A673 (cell line): ENCODE results near the gene EXOC3. TPM values are rescaled to one million over a fixed set of nuclear protein-coding genes. Genes with fewer than 3 reads are reported as not detected.

Source experiments
- BruUV-seq: library from RNA; stranded (reverse); fragments of 400-500 nt; replicated peaks from 2 replicates; lab custom pipeline; 2021; lab: Mats Ljungman, UMichigan
- CTCF ChIA-PET: fragments of 300-600 bp; sonication (Branson Sonifier 250); formaldehyde crosslinking; loops from one replicate; lab custom pipeline; 2022; ENCODE audit warnings: antibody characterized with exemption; lab: Charles Lee
- POLR2A ChIA-PET: fragments of 300-600 bp; sonication (Branson Sonifier 250); formaldehyde crosslinking; loops from one replicate; lab custom pipeline; 2022; ENCODE audit warnings: antibody characterized with exemption; ENCODE audit not compliant: low non-redundant PET; lab: Charles Lee
- DNase-seq: peaks from one replicate; pipeline ENCODE4 v3.0.0-alpha.2; 2015; ENCODE audit warnings: low spot score
- H3K27ac ChIP-seq: fragments of 200-600 bp; sonication (generic); 2 replicates; pipeline ENCODE4 v1.5.1; 2016; ENCODE audit warnings: mixed run types, low read depth, mild to moderate bottlenecking, mixed read lengths, antibody characterized with exemption, low read length; ENCODE audit not compliant: poor library complexity, severe bottlenecking
- H3K27me3 ChIP-seq: fragments of 200-600 bp; sonication (generic); replicated peaks from 2 replicates; pipeline ENCODE4 v1.6.1; 2017; ENCODE audit warnings: mixed run types, low read depth, mild to moderate bottlenecking, mixed read lengths, antibody characterized with exemption, low read length; ENCODE audit not compliant: insufficient read depth, poor library complexity
- H3K36me3 ChIP-seq: fragments of 200-600 bp; sonication (generic); 2 replicates; pipeline ENCODE4 v1.6.1; 2016; ENCODE audit warnings: mixed run types, mild to moderate bottlenecking, mixed read lengths, antibody characterized with exemption, low read length; ENCODE audit not compliant: insufficient read depth, poor library complexity, severe bottlenecking
- H3K4me1 ChIP-seq: fragments of 200-600 bp; sonication (generic); 2 replicates; pipeline ENCODE4 v1.6.1; 2017; ENCODE audit warnings: mixed run types, mild to moderate bottlenecking, mixed read lengths, antibody characterized with exemption, low read length; ENCODE audit not compliant: insufficient read depth, poor library complexity, severe bottlenecking
- H3K4me3 ChIP-seq: fragments of 200-600 bp; sonication (generic); 2 replicates; pipeline ENCODE4 v1.5.1; 2016; ENCODE audit warnings: low read depth, mixed run types, mild to moderate bottlenecking, mixed read lengths, low read length; ENCODE audit not compliant: poor library complexity, severe bottlenecking
- H3K9me3 ChIP-seq: fragments of 200-600 bp; sonication (generic); 2 replicates; pipeline ENCODE4 v1.6.1; 2016; ENCODE audit warnings: mixed run types, low read depth, mild to moderate bottlenecking, mixed read lengths, antibody characterized with exemption, low read length; ENCODE audit not compliant: poor library complexity, severe bottlenecking
- CTCF ChIP-seq: fragments of 300-800, 200-600 bp; sonication (generic); conservative IDR thresholded peaks from 2 replicates; pipeline ENCODE4 v1.5.1; 2017; ENCODE audit warnings: low read depth, mild to moderate bottlenecking, antibody characterized with exemption, low read length, moderate library complexity, mixed read lengths
- EZH2 ChIP-seq: fragments of 200-600 bp; sonication (generic); IDR thresholded peaks from 2 replicates; pipeline ENCODE4 v1.6.1; 2017; ENCODE audit warnings: borderline replicate concordance, low read depth, mild to moderate bottlenecking, mixed read lengths, antibody characterized with exemption, low read length; ENCODE audit not compliant: poor library complexity, severe bottlenecking
- intact Hi-C: fragments of 100-400 bp; cut with micrococcal nuclease; formaldehyde crosslinking; loops from one replicate; pipeline ENCODE4 v1.10.0; 2022; ENCODE audit not compliant: unreplicated experiment
- total RNA-seq: library from RNA; stranded (reverse); gene quantifications from 2 replicates; pipeline ENCODE4 v1.2.3, GENCODE V29; 2021

The EXOC3 gene
- total RNA-seq, 1 experiment from 2014 or later, result 46.7 TPM

DNA sequence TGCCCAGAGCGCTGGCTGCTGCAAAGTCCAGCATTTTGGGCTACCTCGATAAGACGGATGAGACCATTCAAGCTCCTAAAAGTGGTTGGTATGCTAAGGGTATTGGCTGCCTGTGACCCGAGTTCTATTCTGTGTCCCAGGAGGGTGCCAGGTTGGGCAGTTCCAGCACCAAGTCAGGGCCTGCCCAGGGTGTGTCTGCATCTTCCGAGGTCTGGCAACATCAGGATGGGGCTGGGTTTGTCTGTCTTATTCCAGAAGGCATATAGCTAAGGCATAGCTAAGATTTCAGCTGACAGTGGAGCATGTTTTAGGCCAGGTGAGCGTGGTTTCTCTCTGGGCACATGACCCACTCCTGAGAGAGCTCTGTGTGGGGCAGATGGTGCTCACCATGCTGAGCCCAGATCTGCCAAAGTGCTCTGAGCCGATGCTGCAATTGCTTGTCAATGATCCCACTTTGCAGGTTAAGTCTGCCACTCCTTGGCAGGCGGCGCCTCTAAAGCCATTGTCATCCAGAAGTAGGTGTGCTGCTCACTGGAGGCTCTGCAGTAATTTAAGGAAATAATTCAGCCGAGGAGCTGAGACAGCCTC is 73.5 kb downstream of the EXOC3 start:
- no peak for TF ChIP-seq EZH2
- TF ChIP-seq CTCF, result no peak
- H3K4me3 ChIP-seq, result no peak overlapping the region
- no peak for DNase-seq
- BruUV-seq, result no TSS peak
- no peak overlapping the region for H3K27ac ChIP-seq
- ChIA-PET POLR2A (no interaction called here), CTCF (no interaction called here)
- no peaks in the 10 kb centered on the region for H3K36me3 ChIP-seq
- H3K27me3 ChIP-seq, result peaks cover 10% of the 10 kb centered on the region
- H3K9me3 ChIP-seq, result no peaks in the 10 kb centered on the region
- intact Hi-C loops, result no loop called here
- H3K4me1 ChIP-seq, result peaks cover 8% of the 10 kb centered on the region

Other genes with a start within 250 kb of the EXOC3 start
- 8.4 and 8.8 TPM in 2 replicates for gene CCDC127, start 225.0 kb upstream of the EXOC3 start, total RNA-seq
- 132 and 135 TPM in 2 replicates for gene SDHA, start 224.9 kb upstream of the EXOC3 start, total RNA-seq
- gene PDCD6, start 171.5 kb upstream of the EXOC3 start, total RNA-seq, result 93.6 and 95.5 TPM in 2 replicates
- 2.0 and 2.2 TPM in 2 replicates for gene AHRR, start 121.5 kb upstream of the EXOC3 start, total RNA-seq
- gene SLC9A3, start 81.3 kb downstream of the EXOC3 start, total RNA-seq, result 1.6 and 1.9 TPM in 2 replicates
- 37.2 and 40.1 TPM in 2 replicates for gene CEP72, start 169.2 kb downstream of the EXOC3 start, total RNA-seq